ENCODE results near the gene HMBS. TPM values are rescaled to one million over a fixed set of nuclear protein-coding genes. Genes with fewer than 3 reads are reported as not detected.

Gene HMBS
- total and polyA plus RNA-seq, 4 donors = 10.5 to 224 (median 26.7) TPM

GRCh38 chr11:119077839-119078238 lies 6.8 kb upstream of the HMBS start:
- WGBS = 96% methylated on average over 11 of the region's 11 CpGs
- peaks cover 21 to 76% (median 63%) of the 10 kb centered on the region in 4 donors for H3K36me3 ChIP-seq (ENCODE audit: control insufficient read depth in 4 of 4, insufficient read depth in 3 of 4, low read depth in 1 of 4, low read length in 3 of 4)
- DNase-seq (ENCODE audit: low spot score) = no peak
- H3K27ac ChIP-seq (ENCODE audit: low read depth in 1 of 2, low read length in 2 of 2) = no peak overlapping the region
- H3K9ac ChIP-seq (ENCODE audit: low read depth in 1 of 2, low read length in 2 of 2) = no peak overlapping the region
- H3K9me3 ChIP-seq (ENCODE audit: control insufficient read depth in 4 of 4, low read length in 3 of 4) = no peaks in the 10 kb centered on the region
- H3K4me1 ChIP-seq (ENCODE audit: control insufficient read depth in 4 of 4, insufficient read depth in 4 of 4, low read length in 3 of 4) = no peaks in the 10 kb centered on the region
- TF ChIP-seq HNF4G (IDR thresholded peaks at IDR 0.05) = no peak
- no peak for TF ChIP-seq ZBTB33 (IDR thresholded peaks at IDR 0.05)
- no peak for TF ChIP-seq FOXA2 (IDR thresholded peaks at IDR 0.05)
- TF ChIP-seq NR2F2 (IDR thresholded peaks at IDR 0.05) = no peak
- no peak for TF ChIP-seq FOXA1 (IDR thresholded peaks at IDR 0.05)
- no peak for TF ChIP-seq RAD21 (IDR thresholded peaks at IDR 0.05)
- no peak for TF ChIP-seq CTCF (IDR thresholded peaks at IDR 0.05; ENCODE audit: low read depth, low read length, missing input control)
- no peak for TF ChIP-seq GABPA (IDR thresholded peaks at IDR 0.05 in 1 of 2, conservative IDR thresholded peaks at IDR 0.05 in 1 of 2)
- TF ChIP-seq HNF4A (conservative IDR thresholded peaks at IDR 0.05) = no peak
- no peak for TF ChIP-seq EGR1 (IDR thresholded peaks at IDR 0.05; ENCODE audit: low read depth in 2 of 2)
- TF ChIP-seq, protein P1, sequence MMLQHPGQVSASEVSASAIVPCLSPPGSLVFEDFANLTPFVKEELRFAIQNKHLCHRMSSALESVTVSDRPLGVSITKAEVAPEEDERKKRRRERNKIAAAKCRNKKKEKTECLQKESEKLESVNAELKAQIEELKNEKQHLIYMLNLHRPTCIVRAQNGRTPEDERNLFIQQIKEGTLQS (IDR thresholded peaks at IDR 0.05) = no peak
- no peak for TF ChIP-seq RXRA (IDR thresholded peaks at IDR 0.05)
- no peaks in the 10 kb centered on the region for H3K27me3 ChIP-seq (ENCODE audit: control insufficient read depth in 4 of 4, insufficient read depth in 4 of 4, low read length in 3 of 4)
- no peak overlapping the region for H3K4me3 ChIP-seq (ENCODE audit: low read depth in 1 of 3, low read length in 3 of 3)

DNA sequence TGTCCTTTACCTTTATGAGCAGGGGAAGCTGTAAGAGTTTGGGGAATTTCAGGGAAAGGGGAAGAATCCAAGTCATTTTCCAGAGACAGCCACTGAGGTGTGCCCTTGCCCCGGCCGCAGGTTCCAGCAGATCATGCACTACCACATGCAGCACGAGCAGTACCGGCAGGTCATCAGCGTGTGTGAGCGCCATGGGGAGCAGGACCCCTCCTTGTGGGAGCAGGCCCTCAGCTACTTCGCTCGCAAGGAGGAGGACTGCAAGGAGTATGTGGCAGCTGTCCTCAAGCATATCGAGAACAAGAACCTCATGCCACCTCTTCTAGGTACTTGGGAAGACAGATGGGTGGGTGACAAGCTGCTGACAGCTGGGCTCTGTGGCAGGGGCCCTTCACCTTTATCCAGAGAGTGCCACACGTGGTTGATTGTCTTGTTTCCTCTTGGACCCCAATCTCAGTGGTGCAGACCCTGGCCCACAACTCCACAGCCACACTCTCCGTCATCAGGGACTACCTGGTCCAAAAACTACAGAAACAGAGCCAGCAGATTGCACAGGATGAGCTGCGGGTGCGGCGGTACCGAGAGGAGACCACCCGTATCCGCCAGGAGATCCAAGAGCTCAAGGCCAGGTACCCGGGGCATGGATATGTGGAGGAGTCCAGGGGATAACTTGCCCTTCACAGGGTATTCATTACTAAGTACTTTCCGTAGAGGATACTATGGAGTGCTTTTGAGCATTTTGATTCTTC lies 5.8 kb upstream of the HMBS start:
- no peaks in the 10 kb centered on the region for H3K27me3 ChIP-seq (ENCODE audit: control insufficient read depth in 4 of 4, insufficient read depth in 4 of 4, low read length in 3 of 4)
- no peak overlapping the region for H3K9ac ChIP-seq (ENCODE audit: low read depth in 1 of 2, low read length in 2 of 2)
- H3K27ac ChIP-seq (ENCODE audit: low read depth in 1 of 2, low read length in 2 of 2) = no peak overlapping the region
- H3K36me3 ChIP-seq (ENCODE audit: control insufficient read depth in 4 of 4, insufficient read depth in 3 of 4, low read depth in 1 of 4, low read length in 3 of 4) = peaks cover 19 to 66% (median 53%) of the 10 kb centered on the region in 4 donors
- TF ChIP-seq CTCF (IDR thresholded peaks at IDR 0.05; ENCODE audit: low read depth, low read length, missing input control) (no peak), HNF4A (conservative IDR thresholded peaks at IDR 0.05) (no peak), NR2F2 (IDR thresholded peaks at IDR 0.05) (no peak), GABPA (IDR thresholded peaks at IDR 0.05 in 1 of 2, conservative IDR thresholded peaks at IDR 0.05 in 1 of 2) (no peak), RXRA (IDR thresholded peaks at IDR 0.05) (no peak), HNF4G (IDR thresholded peaks at IDR 0.05) (no peak), FOXA2 (IDR thresholded peaks at IDR 0.05) (no peak), FOXA1 (IDR thresholded peaks at IDR 0.05) (no peak), ZBTB33 (IDR thresholded peaks at IDR 0.05) (no peak), RAD21 (IDR thresholded peaks at IDR 0.05) (no peak), REST (IDR thresholded peaks at IDR 0.05) (no peak)
- 91% methylated on average over 19 of the region's 19 CpGs for WGBS
- H3K9me3 ChIP-seq (ENCODE audit: control insufficient read depth in 4 of 4, low read length in 3 of 4) = no peaks in the 10 kb centered on the region
- no peak overlapping the region for H3K4me3 ChIP-seq (ENCODE audit: low read depth in 1 of 3, low read length in 3 of 3)
- H3K4me1 ChIP-seq (ENCODE audit: control insufficient read depth in 4 of 4, insufficient read depth in 4 of 4, low read length in 3 of 4) = no peaks in the 10 kb centered on the region
- no peak for DNase-seq (ENCODE audit: low spot score)

Measured in liver (tissue), 9 donors.